ENCODE measurements around the gene TXN2.

TXN2 gene

GRCh38 chr22:36445158-36445668 is 36.2 kb downstream of the TXN2 start:
- TF ChIP-seq, protein P1, sequence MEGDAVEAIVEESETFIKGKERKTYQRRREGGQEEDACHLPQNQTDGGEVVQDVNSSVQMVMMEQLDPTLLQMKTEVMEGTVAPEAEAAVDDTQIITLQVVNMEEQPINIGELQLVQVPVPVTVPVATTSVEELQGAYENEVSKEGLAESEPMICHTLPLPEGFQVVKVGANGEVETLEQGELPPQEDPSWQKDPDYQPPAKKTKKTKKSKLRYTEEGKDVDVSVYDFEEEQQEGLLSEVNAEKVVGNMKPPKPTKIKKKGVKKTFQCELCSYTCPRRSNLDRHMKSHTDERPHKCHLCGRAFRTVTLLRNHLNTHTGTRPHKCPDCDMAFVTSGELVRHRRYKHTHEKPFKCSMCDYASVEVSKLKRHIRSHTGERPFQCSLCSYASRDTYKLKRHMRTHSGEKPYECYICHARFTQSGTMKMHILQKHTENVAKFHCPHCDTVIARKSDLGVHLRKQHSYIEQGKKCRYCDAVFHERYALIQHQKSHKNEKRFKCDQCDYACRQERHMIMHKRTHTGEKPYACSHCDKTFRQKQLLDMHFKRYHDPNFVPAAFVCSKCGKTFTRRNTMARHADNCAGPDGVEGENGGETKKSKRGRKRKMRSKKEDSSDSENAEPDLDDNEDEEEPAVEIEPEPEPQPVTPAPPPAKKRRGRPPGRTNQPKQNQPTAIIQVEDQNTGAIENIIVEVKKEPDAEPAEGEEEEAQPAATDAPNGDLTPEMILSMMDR (IDR thresholded peaks at IDR 0.05; ENCODE audit: control extremely low read depth, extremely low read depth, low read depth, missing control alignments), result no peak
- POLR2A ChIA-PET, result interaction anchor here (0.7 to 0.8 kb wide), 2 partner anchors 62 to 99 kb away, joined by 3 to 4 read pairs; no protein-coding TSS in a partner anchor
- CTCF ChIA-PET, result interaction anchor here (0.9 to 1.6 kb wide), 2 partner anchors 26 to 34 kb away, joined by 3 to 7 read pairs; no protein-coding TSS in a partner anchor
- DNase-seq (ENCODE audit: extremely low spot score), result no peak

DNA sequence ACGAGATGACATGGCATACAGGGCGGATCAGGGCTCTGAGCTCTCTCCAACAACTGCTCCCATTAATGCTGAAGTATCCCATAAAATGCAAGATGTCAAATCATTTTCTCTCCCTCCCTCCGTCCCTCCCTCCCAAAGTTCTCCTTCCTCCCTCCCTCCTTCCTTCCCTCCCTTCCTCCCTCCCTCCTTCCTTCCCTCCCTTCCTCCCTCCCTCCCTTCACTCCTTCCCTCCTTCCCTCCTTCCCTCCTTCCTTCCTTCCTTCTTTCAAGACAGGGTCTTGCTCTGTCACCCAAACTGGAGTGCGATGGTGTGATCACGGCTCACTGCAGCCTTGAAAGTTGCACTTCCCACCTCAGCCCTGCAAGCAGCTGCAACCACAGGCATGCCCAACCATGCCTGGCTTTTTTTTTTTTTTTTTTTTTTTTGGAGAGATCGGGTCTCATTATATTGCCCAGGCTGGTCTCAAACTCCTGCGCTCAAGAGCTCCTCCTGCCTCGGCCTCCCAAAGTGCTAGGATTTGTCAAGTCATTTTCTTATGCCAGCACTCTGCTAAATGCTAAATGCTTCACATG is 38.2 kb downstream of the TXN2 start:
- TF ChIP-seq, protein P1 (IDR thresholded peaks at IDR 0.05; ENCODE audit: control extremely low read depth, extremely low read depth, low read depth, missing control alignments), result no peak
- no peak for DNase-seq (ENCODE audit: extremely low spot score)
- ChIA-PET POLR2A (no interaction called here), CTCF (interaction anchor here (1.1 to 1.2 kb wide), 2 partner anchors 12 to 142 kb away, joined by 3 to 4 read pairs; no protein-coding TSS in a partner anchor)

- ChIA-PET CTCF (interaction anchor here (1.1 to 1.7 kb wide), 4 partner anchors 10 to 142 kb away, joined by 3 to 5 read pairs (median 4); no protein-coding TSS in a partner anchor), POLR2A (no interaction called here)
- TF ChIP-seq, protein P1 (IDR thresholded peaks at IDR 0.05; ENCODE audit: control extremely low read depth, extremely low read depth, low read depth, missing control alignments), result no peak
- no peak for DNase-seq (ENCODE audit: extremely low spot score)
Measured at GRCh38 chr22:36442506-36443197, 38.8 kb downstream of the TXN2 start.

DNA sequence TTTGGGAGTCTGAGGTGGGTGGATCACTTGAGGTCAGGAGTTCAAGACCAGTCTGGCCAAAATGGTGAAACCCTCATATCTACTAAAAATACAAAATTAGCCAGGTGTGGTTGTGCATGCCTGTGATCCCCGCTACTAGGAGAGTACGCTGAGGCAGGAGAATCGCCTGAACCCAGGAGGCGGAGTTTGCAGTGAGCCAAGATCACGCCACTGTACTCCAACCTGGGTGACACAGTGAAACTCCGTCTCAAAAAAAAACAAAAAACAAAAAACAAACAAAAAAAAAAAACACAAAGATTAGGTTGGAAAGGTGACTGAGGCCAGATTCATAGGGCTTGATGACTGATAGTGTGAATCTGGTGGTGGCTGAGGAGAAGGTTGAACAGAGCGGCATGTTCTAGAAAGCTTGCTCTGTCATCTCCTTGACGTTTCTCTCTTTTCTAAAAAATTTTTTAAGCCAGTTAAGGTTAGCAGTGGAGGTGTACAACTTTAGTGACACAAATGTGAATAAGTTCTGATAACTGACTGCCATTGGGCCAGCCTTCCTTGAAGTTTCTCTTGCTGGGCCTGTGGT is 40.9 kb downstream of the TXN2 start:
- ChIA-PET POLR2A (no interaction called here), CTCF (interaction anchor here (1.2 kb wide), 1 partner anchor 30 kb away, joined by 4 read pairs; no protein-coding TSS in a partner anchor)
- TF ChIP-seq, protein P1 (IDR thresholded peaks at IDR 0.05; ENCODE audit: control extremely low read depth, extremely low read depth, low read depth, missing control alignments), result no peak
- DNase-seq (ENCODE audit: extremely low spot score), result no peak

DNA sequence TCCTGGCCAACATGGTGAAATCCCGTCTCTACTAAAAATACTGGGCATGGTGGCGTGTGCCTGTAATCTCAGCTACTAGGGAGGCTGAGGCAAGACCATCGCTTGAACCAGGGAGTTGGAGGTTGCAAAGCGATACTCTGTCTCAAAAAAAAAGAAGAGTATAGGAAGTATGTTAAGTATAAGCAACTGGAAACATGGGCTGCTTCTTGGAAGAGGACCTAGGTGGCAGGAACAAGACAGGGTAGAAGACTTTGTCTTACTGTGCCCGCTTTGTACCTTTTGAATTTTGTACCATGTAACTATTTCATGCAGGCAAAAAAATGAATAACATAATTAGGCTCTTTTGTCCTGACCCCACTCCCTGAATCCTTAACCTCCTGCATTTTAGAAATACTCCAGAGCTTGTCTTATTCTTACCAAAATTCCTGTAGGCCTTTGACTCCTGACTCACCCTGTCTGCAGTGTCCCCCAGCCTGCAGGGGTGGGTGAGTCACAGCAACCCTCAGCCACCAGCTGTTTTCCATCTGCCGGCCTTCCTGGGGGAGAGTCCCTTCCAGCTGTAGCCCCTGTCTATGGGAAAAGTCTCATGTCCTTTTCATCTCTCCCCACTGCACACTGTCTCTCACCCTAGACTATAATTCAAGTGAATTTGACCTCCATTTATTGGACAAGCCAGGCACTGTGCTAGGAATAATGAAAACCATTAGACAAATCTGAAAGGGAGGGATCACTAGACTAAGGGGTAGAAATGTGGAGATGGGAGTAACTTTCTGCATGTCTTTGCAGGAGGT is 41.8 kb downstream of the TXN2 start:
- CTCF ChIA-PET, result no interaction called here
- DNase-seq (ENCODE audit: extremely low spot score), result no peak
- POLR2A ChIA-PET, result interaction anchor here (0.5 kb wide), 1 partner anchor 13 kb away, joined by 8 read pairs; no protein-coding TSS in a partner anchor
- TF ChIP-seq, protein P1 (IDR thresholded peaks at IDR 0.05; ENCODE audit: control extremely low read depth, extremely low read depth, low read depth, missing control alignments), result no peak
